CD4-positive, alpha-beta T cell treated with Interleukin-4 for 1 hour (primary cell): ENCODE results near the gene CCDC127.
"Not testable (repeated sequence)": the region's sequence is repeated elsewhere in the genome, so short reads cannot be mapped to it uniquely, and the experiment has no call there.

Experiments used
- DNase-seq, 2 donors: peaks; one replicate each; pipeline ENCODE4 v3.0.0-alpha.2; 2020 to 2022

Gene CCDC127

GRCh38 chr5:203246-203930 lies 14.6 kb downstream of the CCDC127 start:
- DNase-seq: no peak

- DNase-seq: no peak
Measured at GRCh38 chr5:201672-202071, 16.3 kb downstream of the CCDC127 start.

- no peak for DNase-seq
Measured at GRCh38 chr5:200985-201384, 17.0 kb downstream of the CCDC127 start.

- no peak for DNase-seq
Measured at GRCh38 chr5:199950-200645, 17.9 kb downstream of the CCDC127 start.

- DNase-seq: no peak
Measured at GRCh38 chr5:199197-199949, 18.6 kb downstream of the CCDC127 start.

- no peak for DNase-seq
Measured at GRCh38 chr5:198516-199196, 19.3 kb downstream of the CCDC127 start.

GRCh38 chr5:197892-198489 lies 20.0 kb downstream of the CCDC127 start:
- DNase-seq: no peak

GRCh38 chr5:197031-197430 lies 20.9 kb downstream of the CCDC127 start:
- DNase-seq: not testable (repeated sequence)

GRCh38 chr5:196350-196749 lies 21.6 kb downstream of the CCDC127 start:
- no peak for DNase-seq

- DNase-seq: no peak
Measured at GRCh38 chr5:195401-196160, 22.4 kb downstream of the CCDC127 start.

GRCh38 chr5:194603-195209 lies 23.2 kb downstream of the CCDC127 start:
- DNase-seq: no peak

GRCh38 chr5:194102-194501 lies 23.9 kb downstream of the CCDC127 start:
- no peak for DNase-seq

- no peak for DNase-seq
Measured at GRCh38 chr5:192970-193831, 24.8 kb downstream of the CCDC127 start.

- no peak for DNase-seq
Measured at GRCh38 chr5:192691-192969, 25.3 kb downstream of the CCDC127 start.

- DNase-seq: no peak
Measured at GRCh38 chr5:191949-192690, 25.8 kb downstream of the CCDC127 start.

GRCh38 chr5:191036-191948 lies 26.7 kb downstream of the CCDC127 start, which contains the start of gene LRRC14B:
Gene LRRC14B (plus strand): TSS chr5:191495. CDS start chr5:191539, 44 bp downstream.
- no peak for DNase-seq

- DNase-seq: no peak
Measured at GRCh38 chr5:190366-191035, 27.5 kb downstream of the CCDC127 start.

GRCh38 chr5:189976-190365 lies 28.0 kb downstream of the CCDC127 start:
- DNase-seq: no peak
